Neural cell (in vitro differentiated cells): ENCODE data around the gene PPFIA4. TPM values are rescaled to one million over a fixed set of nuclear protein-coding genes. Genes with fewer than 3 reads are reported as not detected.

Experiments
- H2AFZ ChIP-seq: fragments of 200-600, 300-800 bp; sonication (generic), shearing (Covaris generic); 2 replicates; pipeline ENCODE4 v1.6.0; 2014; ENCODE audit warnings: low read depth, mild to moderate bottlenecking, antibody characterized with exemption, low read length, moderate library complexity
- H3F3A ChIP-seq: fragments of 200-600 bp; shearing (Covaris generic); 2 replicates; pipeline ENCODE4 v1.6.1; 2016; ENCODE audit warnings: mild to moderate bottlenecking, moderate library complexity, mixed read lengths, antibody characterized with exemption, low read length; ENCODE audit not compliant: insufficient read depth, poor library complexity, severe bottlenecking
- H3K27ac ChIP-seq: fragments of 200-600, 300-800 bp; sonication (generic), shearing (Covaris generic); 2 replicates; pipeline ENCODE4 v1.5.1; 2014; ENCODE audit warnings: mild to moderate bottlenecking, low read length, moderate library complexity
- H3K27me3 ChIP-seq: fragments of 300-800, 200-600 bp; sonication (generic), shearing (Covaris generic); 2 replicates; pipeline ENCODE4 v1.6.0; 2014; ENCODE audit warnings: mild to moderate bottlenecking, low read depth, low read length, moderate library complexity; ENCODE audit not compliant: insufficient read depth
- H3K36me3 ChIP-seq: fragments of 300-800, 200-600 bp; sonication (generic), shearing (Covaris generic); 2 replicates; pipeline ENCODE4 v1.5.1; 2014; ENCODE audit warnings: mild to moderate bottlenecking, antibody characterized with exemption, low read length, moderate library complexity; ENCODE audit not compliant: insufficient read depth
- H3K4me2 ChIP-seq: fragments of 300-800, 200-600 bp; sonication (generic), shearing (Covaris generic); 2 replicates; pipeline ENCODE4 v1.6.0; 2014; ENCODE audit warnings: mild to moderate bottlenecking, low read length
- H3K4me3 ChIP-seq: fragments of 300-800, 200-600 bp; sonication (generic), shearing (Covaris generic); 2 replicates; pipeline ENCODE4 v1.5.1; 2014; ENCODE audit warnings: mild to moderate bottlenecking, low read length, moderate library complexity
- H3K79me2 ChIP-seq: fragments of 200-600 bp; shearing (Covaris generic); replicated peaks from 2 replicates; pipeline ENCODE4 v1.6.0; 2014; ENCODE audit warnings: mild to moderate bottlenecking, low read length, moderate library complexity; ENCODE audit not compliant: insufficient read depth
- H3K9ac ChIP-seq: fragments of 300-800, 200-600 bp; sonication (generic), shearing (Covaris generic); 2 replicates; pipeline ENCODE4 v1.6.1; 2016; ENCODE audit warnings: mild to moderate bottlenecking, low read length, mixed read lengths
- H3K9me2 ChIP-seq: fragments of 200-600 bp; shearing (Covaris generic); 2 replicates; pipeline ENCODE4 v1.6.1; 2016; ENCODE audit warnings: mild to moderate bottlenecking, low read length, mixed read lengths; ENCODE audit not compliant: insufficient read depth
- H3K9me3 ChIP-seq: fragments of 200-600, 300-800 bp; sonication (generic), shearing (Covaris generic); 2 replicates; pipeline ENCODE4 v1.6.1; 2016; ENCODE audit warnings: mild to moderate bottlenecking, mixed run types, low read length, moderate library complexity, mixed read lengths
- H4K20me1 ChIP-seq: fragments of 200-600 bp; shearing (Covaris generic); 2 replicates; pipeline ENCODE4 v1.6.1; 2016; ENCODE audit warnings: mild to moderate bottlenecking, mixed run types; ENCODE audit not compliant: insufficient read depth
- EP300 ChIP-seq: fragments of 450-650 bp; conservative IDR thresholded peaks from 2 replicates; pipeline ENCODE4 v1.6.1; 2014; ENCODE audit warnings: antibody characterized with exemption, mild to moderate bottlenecking, moderate library complexity; ENCODE audit not compliant: poor library complexity, severe bottlenecking
- EZH2 ChIP-seq: fragments of 200-600, 300-800 bp; shearing (Covaris generic), sonication (generic); IDR thresholded peaks from 2 replicates; pipeline ENCODE4 v1.6.1; 2014; ENCODE audit warnings: antibody characterized with exemption, low read length, borderline replicate concordance, mild to moderate bottlenecking; ENCODE audit not compliant: insufficient read depth, poor library complexity, severe bottlenecking
- MXI1 ChIP-seq: fragments of 450-650 bp; conservative IDR thresholded peaks from 2 replicates; pipeline ENCODE4 v1.6.1; 2014; ENCODE audit warnings: antibody characterized with exemption, mild to moderate bottlenecking; ENCODE audit not compliant: poor library complexity, severe bottlenecking
- POLR2AphosphoS5 ChIP-seq: IDR thresholded peaks from 2 replicates; pipeline ENCODE4 v1.6.1; 2012
- RAD21 ChIP-seq: fragments of 450-650 bp; conservative IDR thresholded peaks from 2 replicates; pipeline ENCODE4 v1.6.1; 2014; ENCODE audit warnings: antibody characterized with exemption, mild to moderate bottlenecking, moderate library complexity
- SMC3 ChIP-seq: fragments of 450-650 bp; conservative IDR thresholded peaks from 2 replicates; pipeline ENCODE4 v1.6.1; 2014; ENCODE audit warnings: antibody characterized with exemption, mild to moderate bottlenecking, moderate library complexity; ENCODE audit not compliant: poor library complexity
- TAF1 ChIP-seq: IDR thresholded peaks from 2 replicates; pipeline ENCODE4 v1.6.1; 2012; ENCODE audit warnings: low read depth
- polyA plus RNA-seq: library from polyadenylated mRNA; depleted of rRNA; stranded (reverse); fragments of >200 nt; gene quantifications from 2 replicates; pipeline ENCODE4 v1.2.3, GENCODE V29; 2014
- TF ChIP-seq, protein P1 (sequence below): IDR thresholded peaks from 2 replicates; pipeline ENCODE4 v1.6.1; 2012; ENCODE audit warnings: borderline replicate concordance
- TF ChIP-seq, protein P2 (sequence below): fragments of 450-650 bp; IDR thresholded peaks from 2 replicates; pipeline ENCODE4 v1.5.1; 2014; ENCODE audit warnings: antibody characterized with exemption, mild to moderate bottlenecking, moderate library complexity; ENCODE audit not compliant: poor library complexity, severe bottlenecking

PPFIA4 gene
- polyA plus RNA-seq, 1 donor from 2014 or later = 1.6 TPM

DNA sequence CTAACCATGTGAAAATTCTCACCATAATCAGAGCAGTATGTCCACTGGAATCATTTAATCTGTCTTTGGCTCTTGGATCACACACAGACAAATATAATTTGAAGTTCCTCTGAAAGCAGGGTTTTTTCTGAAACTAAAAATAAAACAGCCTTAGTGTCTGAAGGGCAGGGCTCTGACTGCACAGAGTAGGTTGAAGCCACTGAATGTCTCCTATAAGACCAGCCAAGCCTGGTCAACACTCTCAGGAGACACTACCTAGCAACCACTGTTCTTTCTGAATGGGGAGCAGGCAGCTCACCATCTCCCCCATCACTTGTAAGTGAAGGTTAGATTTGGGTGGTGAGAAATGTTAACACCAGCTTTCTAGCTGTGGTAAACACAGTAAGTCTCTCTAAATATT, 35.2 kb upstream of the PPFIA4 start:
- Histone ChIP-seq H4K20me1 (no peaks in the 10 kb centered on the region), H2AFZ (no peak overlapping the region), H3K9me3 (no peaks in the 10 kb centered on the region), H3K4me2 (no peak overlapping the region), H3K4me3 (no peak overlapping the region), H3K36me3 (no peaks in the 10 kb centered on the region), H3K27ac (no peak overlapping the region), H3F3A (no peaks in the 10 kb centered on the region), H3K79me2 (no peaks in the 10 kb centered on the region), H3K9ac (no peak overlapping the region), H3K9me2 (no peaks in the 10 kb centered on the region), H3K27me3 (peaks cover 3% of the 10 kb centered on the region)
- TF ChIP-seq, protein P1, sequence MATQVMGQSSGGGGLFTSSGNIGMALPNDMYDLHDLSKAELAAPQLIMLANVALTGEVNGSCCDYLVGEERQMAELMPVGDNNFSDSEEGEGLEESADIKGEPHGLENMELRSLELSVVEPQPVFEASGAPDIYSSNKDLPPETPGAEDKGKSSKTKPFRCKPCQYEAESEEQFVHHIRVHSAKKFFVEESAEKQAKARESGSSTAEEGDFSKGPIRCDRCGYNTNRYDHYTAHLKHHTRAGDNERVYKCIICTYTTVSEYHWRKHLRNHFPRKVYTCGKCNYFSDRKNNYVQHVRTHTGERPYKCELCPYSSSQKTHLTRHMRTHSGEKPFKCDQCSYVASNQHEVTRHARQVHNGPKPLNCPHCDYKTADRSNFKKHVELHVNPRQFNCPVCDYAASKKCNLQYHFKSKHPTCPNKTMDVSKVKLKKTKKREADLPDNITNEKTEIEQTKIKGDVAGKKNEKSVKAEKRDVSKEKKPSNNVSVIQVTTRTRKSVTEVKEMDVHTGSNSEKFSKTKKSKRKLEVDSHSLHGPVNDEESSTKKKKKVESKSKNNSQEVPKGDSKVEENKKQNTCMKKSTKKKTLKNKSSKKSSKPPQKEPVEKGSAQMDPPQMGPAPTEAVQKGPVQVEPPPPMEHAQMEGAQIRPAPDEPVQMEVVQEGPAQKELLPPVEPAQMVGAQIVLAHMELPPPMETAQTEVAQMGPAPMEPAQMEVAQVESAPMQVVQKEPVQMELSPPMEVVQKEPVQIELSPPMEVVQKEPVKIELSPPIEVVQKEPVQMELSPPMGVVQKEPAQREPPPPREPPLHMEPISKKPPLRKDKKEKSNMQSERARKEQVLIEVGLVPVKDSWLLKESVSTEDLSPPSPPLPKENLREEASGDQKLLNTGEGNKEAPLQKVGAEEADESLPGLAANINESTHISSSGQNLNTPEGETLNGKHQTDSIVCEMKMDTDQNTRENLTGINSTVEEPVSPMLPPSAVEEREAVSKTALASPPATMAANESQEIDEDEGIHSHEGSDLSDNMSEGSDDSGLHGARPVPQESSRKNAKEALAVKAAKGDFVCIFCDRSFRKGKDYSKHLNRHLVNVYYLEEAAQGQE = no peak
- TF ChIP-seq EP300 (no peak), EZH2 (no peak), POLR2AphosphoS5 (no peak)

GRCh38 chr1:202994756-202995155, 31.5 kb upstream of the PPFIA4 start:
- no peaks in the 10 kb centered on the region for H3F3A ChIP-seq
- no peak for TF ChIP-seq EZH2
- TF ChIP-seq POLR2AphosphoS5 = no peak
- TF ChIP-seq MXI1 = no peak
- TF ChIP-seq, protein P2, sequence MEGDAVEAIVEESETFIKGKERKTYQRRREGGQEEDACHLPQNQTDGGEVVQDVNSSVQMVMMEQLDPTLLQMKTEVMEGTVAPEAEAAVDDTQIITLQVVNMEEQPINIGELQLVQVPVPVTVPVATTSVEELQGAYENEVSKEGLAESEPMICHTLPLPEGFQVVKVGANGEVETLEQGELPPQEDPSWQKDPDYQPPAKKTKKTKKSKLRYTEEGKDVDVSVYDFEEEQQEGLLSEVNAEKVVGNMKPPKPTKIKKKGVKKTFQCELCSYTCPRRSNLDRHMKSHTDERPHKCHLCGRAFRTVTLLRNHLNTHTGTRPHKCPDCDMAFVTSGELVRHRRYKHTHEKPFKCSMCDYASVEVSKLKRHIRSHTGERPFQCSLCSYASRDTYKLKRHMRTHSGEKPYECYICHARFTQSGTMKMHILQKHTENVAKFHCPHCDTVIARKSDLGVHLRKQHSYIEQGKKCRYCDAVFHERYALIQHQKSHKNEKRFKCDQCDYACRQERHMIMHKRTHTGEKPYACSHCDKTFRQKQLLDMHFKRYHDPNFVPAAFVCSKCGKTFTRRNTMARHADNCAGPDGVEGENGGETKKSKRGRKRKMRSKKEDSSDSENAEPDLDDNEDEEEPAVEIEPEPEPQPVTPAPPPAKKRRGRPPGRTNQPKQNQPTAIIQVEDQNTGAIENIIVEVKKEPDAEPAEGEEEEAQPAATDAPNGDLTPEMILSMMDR = no peak
- TF ChIP-seq, protein P1 = no peak
- TF ChIP-seq TAF1 = no peak
- no peak for TF ChIP-seq EP300
- TF ChIP-seq SMC3 = no peak
- no peak for TF ChIP-seq RAD21
- H3K9me3 ChIP-seq = no peaks in the 10 kb centered on the region
- H3K36me3 ChIP-seq = no peaks in the 10 kb centered on the region
- H3K27ac ChIP-seq = no peak overlapping the region
- H3K4me2 ChIP-seq = no peak overlapping the region
- H3K9ac ChIP-seq = no peak overlapping the region
- no peak overlapping the region for H2AFZ ChIP-seq
- no peaks in the 10 kb centered on the region for H4K20me1 ChIP-seq
- no peak overlapping the region for H3K4me3 ChIP-seq
- H3K79me2 ChIP-seq = no peaks in the 10 kb centered on the region
- peaks cover 12% of the 10 kb centered on the region for H3K27me3 ChIP-seq
- no peaks in the 10 kb centered on the region for H3K9me2 ChIP-seq
